Natural killer cell (primary cell): ENCODE results near the gene PAFAH1B1. TPM values are rescaled to one million over a fixed set of nuclear protein-coding genes. Genes with fewer than 3 reads are reported as not detected.
"Not testable (repeated sequence)": the region's sequence is repeated elsewhere in the genome, so short reads cannot be mapped to it uniquely, and the experiment has no call there.

Experiments
- ATAC-seq, 3 donors: fragments of 150-1000 bp in 2 of 3; fragments of 200-7000 bp in 1 of 3; cut with Tn5 transposase; 1 replicate in 1 of 3; 2 replicates in 2 of 3; pipeline ENCODE4 v1.10.0; 2021; ENCODE audit warnings: mild to moderate bottlenecking in 2 of 3, moderate library complexity in 2 of 3
- DNase-seq, 2 donors: peaks; one replicate each; pipeline versions ENCODE4 v3.0.0 to v3.0.0-alpha.2; 2013 to 2021; ENCODE audit warnings: mixed read lengths in 1 of 2
- H3K27ac ChIP-seq: one replicate; pipeline ENCODE4 v1.5.1; 2013; ENCODE audit warnings: mild to moderate bottlenecking, low read length
- H3K27me3 ChIP-seq: one replicate; pipeline ENCODE4 v1.6.1; 2013; ENCODE audit warnings: low read length; ENCODE audit not compliant: control insufficient read depth, insufficient read depth
- H3K36me3 ChIP-seq: one replicate; pipeline ENCODE4 v1.6.1; 2013; ENCODE audit warnings: low read length; ENCODE audit not compliant: control insufficient read depth, insufficient read depth
- H3K4me1 ChIP-seq: one replicate; pipeline ENCODE4 v1.6.1; 2013; ENCODE audit warnings: low read length; ENCODE audit not compliant: control insufficient read depth, insufficient read depth
- H3K4me3 ChIP-seq: one replicate; pipeline ENCODE4 v1.5.1; 2013; ENCODE audit warnings: low read length
- H3K9me3 ChIP-seq: one replicate; pipeline ENCODE4 v1.6.1; 2013; ENCODE audit warnings: low read length; ENCODE audit not compliant: control insufficient read depth, insufficient read depth
- H3K27ac Mint-ChIP-seq, 2 donors: one replicate each; pipeline ENCODE4 v1.8.0; 2022; ENCODE audit warnings: mild to moderate bottlenecking in 2 of 2, mixed read lengths in 2 of 2, moderate library complexity in 1 of 2
- H3K27me3 Mint-ChIP-seq, 2 donors: one replicate each; pipeline ENCODE4 v1.8.0; 2022; ENCODE audit warnings: low read depth in 2 of 2, mixed read lengths in 2 of 2
- H3K36me3 Mint-ChIP-seq: one replicate; pipeline ENCODE4 v1.8.0; 2022; ENCODE audit warnings: mixed read lengths
- H3K4me1 Mint-ChIP-seq, 2 donors: one replicate each; pipeline ENCODE4 v1.8.0; 2022; ENCODE audit warnings: mixed read lengths in 2 of 2
- H3K4me3 Mint-ChIP-seq: one replicate; pipeline ENCODE4 v1.8.0; 2022; ENCODE audit warnings: mild to moderate bottlenecking, moderate library complexity, mixed read lengths
- H3K9me3 Mint-ChIP-seq, 2 donors: one replicate each; pipeline ENCODE4 v1.8.0; 2022; ENCODE audit warnings: mixed read lengths in 2 of 2
- WGBS: methylation state at CpG from one replicate; pipeline ENCODE4 v1.1.7; 2013; ENCODE audit warnings: missing lambda C conversion rate; ENCODE audit not compliant: insufficient coverage; 5-methylcytosine and 5-hydroxymethylcytosine counted together
- intact Hi-C: fragments of 100-400 bp; cut with micrococcal nuclease; formaldehyde crosslinking; loops from one replicate; pipeline ENCODE4 v1.14.2; 2022
- total RNA-seq, 4 donors: library from RNA; stranded (reverse); fragments of 120-200 nt in 1 of 4; gene quantifications; one replicate each; pipeline versions ENCODE4 v1.2.3 to v1.2.4, GENCODE V29; 2013 to 2022
- TF ChIP-seq, protein P1 (sequence below): fragments of 200-600 bp; IDR thresholded peaks from one replicate; pipeline ENCODE4 v1.8.0; 2022; ENCODE audit warnings: antibody characterized with exemption

PAFAH1B1 gene
- total RNA-seq = 100 to 1,000 TPM; 138 to 176 (median 165) TPM
- total RNA-seq (2013) = 142 TPM

DNA sequence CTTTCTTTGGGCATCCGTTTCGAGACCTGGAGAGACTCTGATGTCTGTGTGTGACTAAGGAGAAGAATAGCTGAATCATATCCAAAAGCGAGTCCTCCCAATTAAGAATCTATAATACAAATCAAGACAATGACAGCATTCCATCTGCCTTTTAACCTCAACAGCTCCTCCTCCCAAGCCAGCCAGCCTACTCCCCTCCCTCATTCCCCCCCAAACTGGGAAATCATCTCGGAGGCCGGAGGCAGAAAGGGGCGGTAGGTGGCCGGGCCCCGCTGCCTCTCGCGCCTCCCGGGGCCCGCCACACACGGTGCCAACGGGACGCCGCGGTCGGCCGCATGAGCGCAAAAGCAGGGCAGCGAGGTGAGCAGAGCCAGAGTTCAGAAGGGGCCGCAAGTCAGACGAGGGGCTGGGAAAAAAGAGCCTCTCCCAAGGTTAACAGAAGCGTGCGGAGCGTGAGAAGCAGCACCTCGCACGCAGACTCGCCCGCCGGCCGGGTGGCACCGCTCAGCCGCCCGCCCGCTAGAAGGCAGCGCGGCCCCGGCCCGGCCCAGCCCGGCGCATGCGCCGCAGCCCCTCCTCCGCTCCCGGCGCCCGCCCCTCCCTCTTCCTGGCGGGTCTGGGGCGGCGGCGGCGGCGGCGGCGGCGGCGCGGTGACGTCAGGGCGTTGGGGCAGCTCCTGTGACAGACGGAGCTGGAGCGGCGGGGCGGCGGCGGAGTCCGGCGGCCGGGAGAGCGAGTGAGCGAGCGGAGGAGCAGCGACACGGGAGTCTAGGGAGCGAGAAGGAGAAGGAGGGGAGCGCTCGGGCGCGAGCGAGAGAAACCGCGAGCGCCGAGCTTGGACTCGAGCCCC, at the start of gene PAFAH1B1:
Gene PAFAH1B1 (plus strand): TSS at position 684 of the 850 bp plus-strand sequence. CDS start 44,635 bp downstream, outside the sequence.
- TF ChIP-seq, protein P1, sequence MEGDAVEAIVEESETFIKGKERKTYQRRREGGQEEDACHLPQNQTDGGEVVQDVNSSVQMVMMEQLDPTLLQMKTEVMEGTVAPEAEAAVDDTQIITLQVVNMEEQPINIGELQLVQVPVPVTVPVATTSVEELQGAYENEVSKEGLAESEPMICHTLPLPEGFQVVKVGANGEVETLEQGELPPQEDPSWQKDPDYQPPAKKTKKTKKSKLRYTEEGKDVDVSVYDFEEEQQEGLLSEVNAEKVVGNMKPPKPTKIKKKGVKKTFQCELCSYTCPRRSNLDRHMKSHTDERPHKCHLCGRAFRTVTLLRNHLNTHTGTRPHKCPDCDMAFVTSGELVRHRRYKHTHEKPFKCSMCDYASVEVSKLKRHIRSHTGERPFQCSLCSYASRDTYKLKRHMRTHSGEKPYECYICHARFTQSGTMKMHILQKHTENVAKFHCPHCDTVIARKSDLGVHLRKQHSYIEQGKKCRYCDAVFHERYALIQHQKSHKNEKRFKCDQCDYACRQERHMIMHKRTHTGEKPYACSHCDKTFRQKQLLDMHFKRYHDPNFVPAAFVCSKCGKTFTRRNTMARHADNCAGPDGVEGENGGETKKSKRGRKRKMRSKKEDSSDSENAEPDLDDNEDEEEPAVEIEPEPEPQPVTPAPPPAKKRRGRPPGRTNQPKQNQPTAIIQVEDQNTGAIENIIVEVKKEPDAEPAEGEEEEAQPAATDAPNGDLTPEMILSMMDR = no peak
- peaks cover 25 to 32% of the 10 kb centered on the region in 2 donors for H3K4me1 Mint-ChIP-seq
- no peaks in the 10 kb centered on the region for H3K36me3 ChIP-seq
- peak within 1 kb of the TSS; percentile 99 for H3K27ac ChIP-seq
- no peaks in the 10 kb centered on the region for H3K9me3 Mint-ChIP-seq
- peak within 1 kb of the TSS; percentile 88 to 93 for H3K27ac Mint-ChIP-seq
- under 1% methylated on average over 81 of the region's 86 CpGs for WGBS
- no peaks in the 10 kb centered on the region for H3K27me3 ChIP-seq
- peak within 1 kb of the TSS; percentile 66 for H3K4me3 ChIP-seq
- intact Hi-C loops = loop anchor here (2.0 to 5.0 kb wide), 2 partner anchors 64 to 82 kb away; no protein-coding TSS in a partner anchor
- H3K9me3 ChIP-seq = no peaks in the 10 kb centered on the region
- H3K36me3 Mint-ChIP-seq = no peaks in the 10 kb centered on the region
- DNase-seq (peak; percentile 92 to 95), ATAC-seq (peak; percentile 76 to 93 (median 79))
- H3K27me3 Mint-ChIP-seq = no peaks in the 10 kb centered on the region
- H3K4me3 Mint-ChIP-seq = peak within 1 kb of the TSS; percentile 93
- H3K4me1 ChIP-seq = peaks cover 22% of the 10 kb centered on the region

DNA sequence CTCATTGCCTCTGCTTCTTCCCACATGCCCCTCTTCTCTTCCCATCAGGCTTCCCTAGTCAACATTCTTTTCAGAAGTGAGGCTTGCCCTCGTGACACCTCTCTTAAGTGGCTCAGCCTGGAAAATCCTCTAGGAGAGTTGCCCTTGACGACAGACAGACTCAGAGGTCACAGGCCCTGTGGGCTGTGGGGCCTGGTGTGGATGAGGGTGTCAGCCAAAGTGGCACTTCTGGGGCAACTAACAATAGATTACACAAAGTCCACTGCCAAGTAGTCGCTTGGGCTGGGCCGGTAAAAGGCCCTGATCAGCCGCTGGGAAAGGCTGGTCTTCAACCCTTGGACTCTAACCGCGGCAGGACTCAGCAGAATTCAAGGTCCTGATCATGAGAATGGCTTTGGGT, 48.1 kb upstream of the PAFAH1B1 start:
- intact Hi-C loops = no loop called here
- TF ChIP-seq, protein P1 = no peak
- Histone ChIP-seq H3K27ac (no peak overlapping the region), H3K27me3 (no peaks in the 10 kb centered on the region), H3K36me3 (no peaks in the 10 kb centered on the region), H3K9me3 (no peaks in the 10 kb centered on the region), H3K4me3 (no peak overlapping the region), H3K4me1 (no peaks in the 10 kb centered on the region)
- Mint-ChIP-seq H3K27me3 (no peaks in the 10 kb centered on the region), H3K27ac (no peak overlapping the region), H3K9me3 (no peaks in the 10 kb centered on the region), H3K4me3 (no peak overlapping the region), H3K4me1 (no peaks in the 10 kb centered on the region), H3K36me3 (no peaks in the 10 kb centered on the region)
- DNase-seq (no peak), ATAC-seq (no peak)
- 93% methylated on average over 7 of the region's 7 CpGs for WGBS

DNA sequence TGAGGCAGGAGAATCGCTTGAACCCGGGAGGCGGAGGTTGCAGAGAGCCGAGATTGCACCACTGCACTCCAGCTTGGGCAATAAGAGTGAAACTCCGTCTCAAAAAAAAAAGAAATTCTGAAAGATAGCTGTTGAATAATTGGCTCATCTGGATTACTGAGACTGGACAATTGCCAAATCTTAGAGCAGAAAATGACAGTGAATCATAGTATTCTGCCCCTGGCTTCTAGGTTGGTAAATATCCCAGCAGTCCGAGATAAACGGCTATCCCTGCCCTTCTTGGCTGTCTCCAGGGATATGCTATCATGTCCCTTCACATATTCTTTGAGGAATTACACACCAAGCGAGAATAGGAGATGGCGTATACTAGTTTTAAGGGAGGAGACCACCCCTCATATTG, 46.3 kb upstream of the PAFAH1B1 start:
- no peaks in the 10 kb centered on the region for H3K4me1 Mint-ChIP-seq
- Histone ChIP-seq H3K36me3 (no peaks in the 10 kb centered on the region), H3K27ac (no peak overlapping the region), H3K9me3 (no peaks in the 10 kb centered on the region), H3K27me3 (no peaks in the 10 kb centered on the region), H3K4me1 (no peaks in the 10 kb centered on the region), H3K4me3 (no peak overlapping the region)
- 96% methylated on average over 8 of the region's 9 CpGs for WGBS
- ATAC-seq = no peak
- peaks cover 0 to 6% of the 10 kb centered on the region in 2 donors for H3K27me3 Mint-ChIP-seq
- H3K27ac Mint-ChIP-seq = no peak overlapping the region
- H3K9me3 Mint-ChIP-seq = no peaks in the 10 kb centered on the region
- TF ChIP-seq, protein P1 = no peak
- intact Hi-C loops = no loop called here
- no peaks in the 10 kb centered on the region for H3K36me3 Mint-ChIP-seq
- no peak overlapping the region for H3K4me3 Mint-ChIP-seq
- DNase-seq = no peak

DNA sequence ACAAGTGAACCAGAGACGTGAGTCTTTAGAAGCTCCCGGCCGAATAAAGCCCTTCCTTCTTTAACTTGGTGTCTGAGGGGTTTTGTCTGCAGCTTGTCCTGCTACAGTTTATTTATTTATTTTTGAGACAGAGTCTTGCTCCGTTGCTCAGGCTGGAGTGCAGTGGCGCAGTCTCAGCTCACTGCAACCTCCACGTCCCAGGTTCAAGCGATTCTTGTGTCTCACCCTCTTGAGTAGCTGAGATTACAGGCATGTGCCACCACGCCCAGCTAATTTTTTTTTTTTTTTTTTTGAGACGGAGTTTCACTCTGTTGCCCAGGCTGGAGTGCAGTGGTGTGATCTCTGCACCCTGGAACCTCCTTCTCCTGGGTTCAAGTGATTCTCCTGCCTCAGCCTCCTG, 45.4 kb upstream of the PAFAH1B1 start:
- WGBS = 86% methylated on average over 9 of the region's 9 CpGs
- H3K4me3 Mint-ChIP-seq, H3K36me3 ChIP-seq, H3K4me1 Mint-ChIP-seq, H3K27ac ChIP-seq, DNase-seq, H3K4me1 ChIP-seq, H3K9me3 Mint-ChIP-seq, H3K27me3 ChIP-seq, H3K27ac Mint-ChIP-seq, H3K9me3 ChIP-seq, ATAC-seq, H3K4me3 ChIP-seq, intact Hi-C loops, H3K36me3 Mint-ChIP-seq: not testable (repeated sequence)
- H3K27me3 Mint-ChIP-seq = peaks cover 0 to 11% of the 10 kb centered on the region in 2 donors
